Measurements from ENCODE around the gene CCDC85C.

DNA sequence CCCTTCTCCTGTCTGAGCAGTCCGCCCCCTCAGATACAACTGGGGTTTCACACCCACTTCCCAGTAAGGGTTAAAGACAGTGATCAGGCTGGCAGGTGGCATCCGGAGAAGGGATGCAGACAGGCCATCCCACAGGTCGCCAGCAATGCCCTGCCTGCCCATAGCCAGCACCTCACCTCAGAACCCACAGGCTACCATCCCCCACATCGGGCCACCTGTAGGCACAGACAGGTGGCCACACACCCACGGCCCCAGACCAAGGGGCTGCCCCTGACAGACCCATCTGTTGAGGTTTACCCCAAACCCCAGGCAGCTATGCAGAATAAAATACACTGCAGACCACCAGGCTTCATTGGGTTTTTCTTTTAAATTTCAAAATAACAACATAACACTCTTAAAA is 65.3 kb downstream of the CCDC85C start:
- no peak for TF ChIP-seq MAFK (IDR thresholded peaks at IDR 0.05; ENCODE audit: low read depth, low read length)
- TF ChIP-seq, protein P1, sequence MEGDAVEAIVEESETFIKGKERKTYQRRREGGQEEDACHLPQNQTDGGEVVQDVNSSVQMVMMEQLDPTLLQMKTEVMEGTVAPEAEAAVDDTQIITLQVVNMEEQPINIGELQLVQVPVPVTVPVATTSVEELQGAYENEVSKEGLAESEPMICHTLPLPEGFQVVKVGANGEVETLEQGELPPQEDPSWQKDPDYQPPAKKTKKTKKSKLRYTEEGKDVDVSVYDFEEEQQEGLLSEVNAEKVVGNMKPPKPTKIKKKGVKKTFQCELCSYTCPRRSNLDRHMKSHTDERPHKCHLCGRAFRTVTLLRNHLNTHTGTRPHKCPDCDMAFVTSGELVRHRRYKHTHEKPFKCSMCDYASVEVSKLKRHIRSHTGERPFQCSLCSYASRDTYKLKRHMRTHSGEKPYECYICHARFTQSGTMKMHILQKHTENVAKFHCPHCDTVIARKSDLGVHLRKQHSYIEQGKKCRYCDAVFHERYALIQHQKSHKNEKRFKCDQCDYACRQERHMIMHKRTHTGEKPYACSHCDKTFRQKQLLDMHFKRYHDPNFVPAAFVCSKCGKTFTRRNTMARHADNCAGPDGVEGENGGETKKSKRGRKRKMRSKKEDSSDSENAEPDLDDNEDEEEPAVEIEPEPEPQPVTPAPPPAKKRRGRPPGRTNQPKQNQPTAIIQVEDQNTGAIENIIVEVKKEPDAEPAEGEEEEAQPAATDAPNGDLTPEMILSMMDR (IDR thresholded peaks at IDR 0.05; ENCODE audit: control extremely low read depth in 1 of 3, insufficient read depth in 1 of 3, low read depth in 1 of 3, low read length in 3 of 3): no peak

All from H1 (cell line).